ENCODE results near the gene NAALADL2.

DNA sequence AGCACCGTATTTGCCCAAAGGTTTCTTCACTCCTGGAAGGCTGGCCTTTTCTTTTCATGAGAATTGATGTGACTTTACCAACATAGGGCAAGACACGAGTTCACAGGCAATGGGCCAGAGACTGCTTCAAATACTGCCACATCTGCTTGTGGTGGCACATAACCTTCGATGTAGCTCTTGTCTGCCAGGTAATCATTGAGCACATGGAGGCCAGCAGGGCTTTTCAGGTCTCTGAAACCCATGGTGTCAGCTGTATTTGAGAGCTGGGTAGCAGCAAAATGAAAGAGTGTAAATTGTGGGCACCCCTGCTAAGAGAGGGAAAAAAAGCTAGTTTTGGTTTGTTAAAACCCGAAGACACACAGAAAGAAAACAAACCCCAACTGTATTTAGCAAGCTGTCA is 200.7 kb downstream of the NAALADL2 start:
- TF ChIP-seq POLR2A (IDR thresholded peaks at IDR 0.05; ENCODE audit: low read length) (no peak), GATA1 (IDR thresholded peaks at IDR 0.05; ENCODE audit: low read depth, low read length) (no peak)

All from erythroblast (primary cell).